HG03064 (cell line): Measurements from ENCODE around the gene SRSF3.

Experiments used
- ATAC-seq: cut with Tn5 transposase; IDR thresholded peaks from one replicate; pipeline ENCODE4 v1.9.1; 2021; ENCODE audit warnings: low read depth; ENCODE audit not compliant: unreplicated experiment

The SRSF3 gene

DNA sequence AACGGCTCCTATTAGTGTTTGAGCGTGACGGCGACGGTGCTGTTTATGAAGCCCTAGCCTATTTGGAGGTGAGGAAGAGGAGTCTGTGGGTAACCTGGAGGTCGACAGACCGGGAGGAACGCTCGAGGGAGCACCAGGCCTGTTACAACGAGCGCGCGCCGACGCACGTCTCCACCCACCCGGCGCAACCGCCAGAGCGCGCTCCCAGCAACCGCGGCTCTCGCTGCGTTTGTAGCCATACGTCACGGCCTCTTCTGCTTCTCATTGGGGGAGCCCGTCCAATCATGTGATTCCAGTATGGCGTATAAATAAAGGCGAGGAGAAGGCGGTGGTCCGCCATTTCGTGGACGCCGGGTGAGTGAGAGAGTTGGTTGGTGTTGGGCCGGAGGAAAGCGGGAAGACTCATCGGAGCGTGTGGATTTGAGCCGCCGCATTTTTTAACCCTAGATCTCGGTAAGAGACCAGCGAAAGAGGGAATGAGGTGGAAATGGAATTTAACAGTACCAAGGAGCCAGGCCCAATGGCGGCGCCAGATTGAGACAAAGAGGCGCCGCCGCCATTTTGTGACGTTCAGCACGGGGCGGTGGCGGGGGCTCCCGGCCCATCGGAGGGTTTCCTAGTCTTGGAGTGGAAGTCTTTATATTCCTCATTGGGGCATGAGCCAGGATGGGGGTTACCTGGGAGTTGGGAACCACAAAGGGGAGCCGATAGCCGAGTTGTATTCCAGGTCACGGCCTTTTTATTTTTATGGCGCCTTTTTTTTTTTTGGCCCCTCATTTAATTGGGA lies at the start of gene SRSF3:
Gene SRSF3 (plus strand): TSS at position 334 of the 787 bp plus-strand sequence. CDS start 2,401 bp downstream, outside the sequence.
- ATAC-seq = peak; percentile 65

DNA sequence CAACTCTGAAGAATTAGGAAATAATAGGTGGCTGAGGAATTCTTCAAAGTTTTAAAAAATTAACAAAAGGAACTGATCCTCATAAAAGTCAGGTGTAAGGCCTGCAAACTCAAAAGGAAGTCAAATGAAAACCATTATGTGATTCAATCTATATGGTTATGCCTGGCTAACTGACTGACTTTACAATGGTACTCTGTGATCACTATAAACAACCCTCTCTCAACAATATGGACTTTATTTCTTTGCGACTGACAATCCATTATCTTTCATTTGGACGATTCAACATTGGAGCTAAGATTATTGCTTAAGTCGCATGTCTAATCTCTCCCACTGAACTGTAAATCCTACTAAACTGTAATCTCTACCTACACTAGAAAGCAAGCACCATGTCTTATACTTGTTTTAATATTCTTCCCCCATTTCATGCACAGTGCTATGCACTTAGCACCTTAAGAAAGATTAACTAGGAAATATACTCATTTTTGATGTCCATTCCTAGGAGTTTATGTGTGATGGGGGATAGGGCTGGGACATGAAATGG lies 48.3 kb upstream of the SRSF3 start:
- no peak for ATAC-seq

DNA sequence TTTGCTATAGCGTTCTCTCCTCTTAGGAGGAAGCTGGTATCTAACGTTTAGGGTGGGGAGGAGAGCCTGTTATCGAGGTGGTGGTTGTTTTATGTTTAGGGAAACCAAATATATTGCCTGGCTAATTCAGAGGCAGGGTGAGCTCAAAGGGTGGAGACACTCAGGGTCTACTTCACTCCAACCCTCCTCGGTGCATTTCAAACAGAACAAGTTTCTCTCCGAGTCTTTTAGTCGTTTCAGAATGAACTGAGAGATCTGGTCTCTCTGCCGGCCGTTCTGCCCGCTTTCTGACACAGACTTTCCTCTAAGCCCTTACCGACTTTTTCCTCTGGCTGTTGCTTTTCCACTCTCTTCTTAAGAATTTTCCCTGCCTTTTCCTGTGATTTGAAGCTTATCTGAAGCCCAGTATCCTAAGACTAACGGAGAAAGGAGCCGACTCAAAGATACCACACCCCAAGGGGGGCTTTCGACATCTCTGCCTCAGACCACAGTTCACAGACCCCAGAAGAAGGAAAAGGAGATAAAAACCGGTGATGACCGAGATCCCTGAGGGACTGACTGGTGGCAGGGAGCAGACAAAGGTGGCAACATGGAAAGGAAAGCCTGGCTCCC lies 47.7 kb upstream of the SRSF3 start:
- no peak for ATAC-seq

DNA sequence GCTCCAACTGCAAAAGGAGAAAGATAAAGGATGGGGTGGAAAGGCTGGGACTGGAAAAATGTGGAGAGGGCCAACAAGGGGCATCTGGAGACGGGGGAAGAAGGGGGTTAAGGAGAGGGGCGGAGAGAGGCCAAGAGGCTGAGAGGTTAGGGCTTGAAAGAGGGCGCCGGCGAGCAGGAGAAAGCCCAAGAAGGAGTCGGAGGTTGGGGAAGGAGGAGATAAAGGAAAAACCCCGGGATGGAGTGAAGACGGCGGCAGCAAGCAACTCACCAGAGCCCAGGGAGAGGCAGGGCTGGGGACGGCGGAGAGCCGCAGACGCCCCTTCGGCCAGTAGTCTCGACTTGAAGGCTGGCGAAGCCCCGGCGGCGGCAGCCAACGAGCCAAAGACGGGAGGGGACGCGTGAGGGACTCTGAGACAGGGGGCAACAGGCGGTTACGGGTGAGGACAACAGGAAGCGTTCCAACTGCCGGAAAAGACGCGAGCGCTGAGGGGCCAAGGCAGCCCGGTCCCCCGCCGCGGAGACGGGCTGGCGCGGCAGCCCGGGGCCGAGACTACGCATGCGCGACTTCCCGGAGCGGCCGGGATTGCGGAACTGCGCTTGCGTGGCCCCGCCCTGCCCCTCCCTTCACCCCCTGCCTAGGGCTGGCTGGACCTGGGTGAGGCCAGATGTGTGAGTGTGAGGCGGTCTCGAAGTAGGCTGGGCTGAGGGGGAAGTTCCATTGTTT lies 47.1 kb upstream of the SRSF3 start, which contains the start of gene STK38:
Gene STK38 (minus strand): TSS at position 560 of the 726 bp plus-strand sequence. CDS start 7,277 bp downstream, outside the sequence.
- no peak for ATAC-seq

GRCh38 chr6:36547646-36548400 lies 46.3 kb upstream of the SRSF3 start:
- ATAC-seq = no peak

DNA sequence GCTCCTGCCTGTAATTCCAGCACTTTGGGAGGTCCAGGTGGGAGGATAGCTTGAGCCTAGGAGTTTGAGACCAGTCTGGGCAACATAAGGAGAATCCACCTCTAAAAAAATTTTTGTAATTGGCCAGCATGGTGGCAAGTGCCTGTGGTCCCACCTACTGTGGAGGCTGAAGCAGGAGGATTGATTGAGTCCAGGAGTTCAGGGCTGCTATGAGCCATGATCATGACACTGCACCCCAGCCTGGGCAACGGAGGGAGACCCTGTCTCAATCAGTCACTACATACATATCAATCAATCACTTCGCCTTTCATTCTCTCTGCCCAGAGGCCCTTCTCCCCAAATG lies 45.8 kb upstream of the SRSF3 start:
- no peak for ATAC-seq

- no peak for ATAC-seq
These were observed 43.6 kb upstream of the SRSF3 start for GRCh38 chr6:36550473-36551000.

DNA sequence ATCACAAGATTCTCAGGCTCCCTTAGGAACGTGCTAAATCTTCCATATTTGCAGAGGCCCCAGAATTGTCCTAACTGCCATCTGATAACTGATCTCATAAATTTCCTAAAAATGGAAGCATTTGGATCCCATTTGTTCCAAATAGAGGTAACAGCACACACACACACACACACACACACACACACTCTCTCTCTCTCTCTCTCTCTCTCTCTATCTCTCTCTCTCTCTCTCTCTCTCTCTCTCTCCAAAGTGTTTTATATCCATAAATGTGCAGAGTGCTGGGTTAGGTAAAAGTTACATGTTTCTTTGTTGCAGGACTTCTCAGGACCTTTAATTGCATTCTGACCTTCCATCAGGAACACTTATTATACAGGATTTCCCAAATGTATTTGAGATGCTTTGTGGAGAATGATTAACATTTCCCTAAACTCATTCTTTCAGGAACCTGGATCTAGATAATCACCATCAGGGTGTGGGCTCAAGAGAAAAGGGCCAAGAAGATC lies 38.4 kb upstream of the SRSF3 start:
- no peak for ATAC-seq

GRCh38 chr6:36556281-36556680 lies 37.9 kb upstream of the SRSF3 start:
- ATAC-seq = no peak

DNA sequence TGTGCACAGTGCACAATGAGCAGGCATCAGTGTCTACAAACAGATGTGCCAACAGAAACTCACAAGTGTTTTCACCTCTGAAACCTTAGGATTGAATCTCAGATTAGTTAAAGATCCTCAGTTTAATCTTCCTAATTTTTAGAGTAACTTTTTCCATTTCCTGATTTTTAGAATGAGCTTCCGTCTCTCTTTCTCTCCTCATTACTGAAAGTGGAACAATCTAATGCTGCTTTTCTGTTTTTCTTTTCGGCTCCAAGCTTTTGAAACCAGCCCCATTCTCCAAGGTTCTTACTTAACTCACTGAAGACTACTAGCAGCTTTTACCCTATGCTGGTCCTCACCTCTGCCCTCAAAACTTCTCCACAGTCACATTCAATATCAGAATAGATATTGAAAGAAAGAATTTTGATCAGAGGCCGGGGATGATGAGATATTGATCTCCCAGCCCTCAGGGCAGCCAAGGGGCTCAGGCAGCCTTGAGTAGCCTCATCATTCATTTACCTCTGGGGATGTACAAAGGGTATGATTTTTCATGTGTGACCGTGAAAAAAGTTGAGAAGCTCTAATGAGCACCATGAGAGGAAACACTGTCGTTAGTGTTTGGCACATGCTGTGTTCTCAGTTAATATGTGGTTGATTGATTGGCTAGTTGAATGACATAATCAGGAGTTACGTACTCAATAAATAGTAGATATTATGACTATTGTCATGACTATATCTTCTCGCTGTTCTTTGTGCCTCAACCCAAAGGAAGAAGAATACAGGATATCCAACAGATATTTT lies 35.0 kb upstream of the SRSF3 start:
- ATAC-seq = no peak

DNA sequence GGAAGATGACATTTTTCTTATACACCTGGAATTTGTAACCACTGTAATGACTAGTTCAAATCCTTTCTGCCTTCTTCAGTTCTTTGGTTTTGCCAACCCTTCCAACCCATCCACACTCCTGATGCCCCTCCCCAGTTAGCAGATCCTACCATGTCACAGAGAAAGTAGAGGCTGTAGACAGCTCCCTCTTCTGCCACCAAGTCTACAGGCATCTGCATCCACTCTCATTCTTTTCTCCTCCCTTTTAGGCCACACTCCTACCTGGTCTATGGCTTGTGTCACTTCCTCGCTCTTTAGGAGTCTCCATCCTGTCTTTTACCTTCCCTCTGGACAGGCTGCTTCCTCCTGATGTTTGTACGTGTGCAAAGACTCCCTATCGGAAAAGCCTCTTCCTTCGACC lies 33.3 kb upstream of the SRSF3 start:
- ATAC-seq = no peak

- no peak for ATAC-seq
These were observed 30.8 kb upstream of the SRSF3 start for GRCh38 chr6:36563237-36563927.

GRCh38 chr6:36563928-36564284 lies 30.3 kb upstream of the SRSF3 start:
- ATAC-seq = no peak

- ATAC-seq = no peak
These were observed 27.7 kb upstream of the SRSF3 start for GRCh38 chr6:36566418-36566905.

DNA sequence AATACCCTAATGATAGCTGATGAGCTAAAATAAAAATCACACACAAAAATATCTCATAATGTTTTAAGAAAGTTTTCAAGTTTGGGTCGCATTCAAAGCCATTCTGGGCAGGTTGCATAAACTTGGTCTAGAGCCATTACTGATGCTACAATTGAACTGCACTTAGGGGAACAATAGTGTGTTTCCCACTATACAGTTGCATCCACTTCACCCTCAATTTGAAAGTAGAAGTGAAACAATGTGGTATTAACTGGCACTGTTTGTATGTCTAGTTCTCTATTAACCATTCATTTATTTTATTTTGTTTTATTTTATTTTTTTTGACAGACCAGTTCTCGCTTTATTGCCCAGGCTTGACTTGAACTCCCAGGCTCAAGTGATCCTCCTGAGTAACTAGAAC lies 23.9 kb upstream of the SRSF3 start:
- ATAC-seq = no peak

- ATAC-seq = no peak
These were observed 22.8 kb upstream of the SRSF3 start for GRCh38 chr6:36571122-36572043.
